ENCODE data around the gene SORCS2.

Gene SORCS2

DNA sequence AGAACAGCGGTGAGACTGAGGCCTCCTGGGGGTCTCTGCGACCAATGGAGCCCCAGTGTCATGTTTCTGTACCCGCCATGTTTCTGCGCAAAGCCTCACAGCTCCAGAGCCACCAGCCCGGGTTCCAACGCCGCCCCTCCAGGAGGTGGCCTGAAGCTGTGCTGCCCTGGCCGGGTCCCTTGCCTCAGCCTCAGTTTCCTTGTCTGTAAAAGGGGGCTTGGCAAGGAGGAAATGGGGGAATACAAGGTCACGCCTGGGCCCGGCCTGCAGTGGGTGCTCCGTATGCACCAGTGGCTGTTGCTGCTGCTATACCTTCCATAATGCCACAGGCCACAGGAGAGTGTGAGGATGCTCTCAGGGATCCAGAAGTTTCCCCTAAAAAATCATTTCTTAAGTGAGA lies 517.8 kb downstream of the SORCS2 start:
- DNase-seq: no peak

DNA sequence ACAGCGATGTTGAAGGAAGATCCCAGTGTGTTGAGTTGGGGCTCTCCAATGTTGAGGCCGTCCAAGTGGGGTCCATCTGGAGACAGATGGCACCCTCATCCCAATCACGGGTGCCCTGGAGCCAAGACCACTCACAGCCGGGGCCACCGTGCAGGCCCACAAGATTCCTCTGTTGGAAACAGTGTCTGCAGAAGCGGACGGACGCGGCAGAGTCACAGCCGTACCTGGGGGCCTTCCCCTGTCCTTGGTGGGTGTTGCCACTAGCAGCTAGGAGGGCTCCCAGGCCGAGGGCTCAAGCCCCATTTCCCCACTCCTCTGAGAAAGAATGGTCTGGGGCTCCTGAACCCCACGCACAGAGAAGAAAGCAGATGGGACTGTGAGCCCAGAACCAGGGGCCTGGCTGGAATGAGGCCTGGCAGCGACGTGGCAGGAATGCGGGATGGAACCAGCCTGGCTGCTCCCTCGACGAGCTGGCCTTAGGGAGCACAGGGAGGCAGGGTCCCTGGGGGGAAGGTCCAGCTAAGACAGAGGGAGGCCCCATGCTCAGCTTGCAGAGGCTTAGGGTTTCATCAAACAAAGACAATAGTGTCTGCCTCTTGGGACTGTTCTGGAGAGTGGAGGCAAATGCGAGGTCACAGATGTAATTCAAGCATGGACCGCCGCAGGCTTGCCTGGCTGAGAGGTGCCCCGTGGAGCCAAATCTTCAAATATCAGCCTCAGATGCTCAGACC lies 518.4 kb downstream of the SORCS2 start:
- DNase-seq: no peak

DNA sequence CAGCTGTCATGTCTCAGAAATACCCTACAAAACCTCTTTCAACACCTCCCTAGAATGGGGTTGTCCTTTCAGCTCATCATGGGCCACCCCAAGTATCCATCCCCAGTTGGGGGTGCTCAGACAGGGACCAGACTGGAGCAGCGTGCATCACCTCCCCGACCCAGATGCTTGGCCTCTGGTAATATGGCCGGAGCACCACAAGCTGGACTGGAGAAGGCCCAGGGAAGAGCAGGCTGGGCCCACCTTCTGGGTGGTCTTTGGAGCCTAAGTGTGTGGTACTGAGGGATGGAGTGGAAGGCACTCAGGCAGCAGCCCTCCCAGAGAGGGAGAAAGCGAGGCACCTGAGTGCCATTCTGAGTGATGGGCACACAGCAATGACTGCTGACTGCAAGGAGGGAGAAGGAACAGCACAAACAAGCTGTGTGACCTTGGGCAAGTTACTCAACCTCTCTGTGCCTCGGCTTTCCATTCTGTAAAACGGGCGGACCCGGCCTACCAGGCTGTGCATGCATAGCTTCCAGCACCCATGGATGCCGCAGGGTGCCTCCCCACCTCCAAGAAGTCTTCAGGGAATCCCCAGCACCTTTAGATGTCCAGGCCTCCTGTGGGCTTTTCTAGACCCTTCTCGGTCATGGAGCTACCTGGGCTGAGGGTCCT lies 519.1 kb downstream of the SORCS2 start:
- no peak for DNase-seq

DNA sequence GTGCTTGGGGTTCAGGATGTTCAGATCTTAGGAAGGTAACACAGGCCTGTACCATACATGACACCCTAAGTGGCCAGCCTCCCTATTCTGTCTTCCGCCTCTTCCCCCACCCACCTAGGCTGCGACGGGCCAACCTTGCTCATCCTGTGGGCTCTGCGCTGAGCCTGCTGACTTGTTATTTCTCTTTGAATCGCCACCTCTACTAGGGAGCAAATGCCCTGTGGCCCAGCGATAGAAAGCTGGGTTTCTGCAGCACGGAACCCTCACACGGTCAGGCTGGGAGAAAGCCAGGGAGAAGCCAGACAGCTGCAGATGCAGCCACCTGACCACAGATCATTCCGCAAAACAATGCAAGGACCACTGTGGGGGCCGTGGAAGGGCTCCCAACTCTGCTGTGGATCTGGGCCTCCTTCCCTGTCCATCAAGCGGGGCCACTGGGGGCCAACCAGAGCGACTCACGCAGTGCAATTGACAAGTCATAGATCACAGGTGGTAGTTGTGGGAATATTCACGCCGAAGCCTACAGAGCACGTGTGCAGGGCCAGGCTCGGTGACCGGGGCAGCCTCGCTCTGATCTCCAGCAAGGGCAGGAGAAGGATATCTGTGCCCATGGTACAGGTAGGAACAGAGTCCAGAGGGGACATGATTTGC lies 519.8 kb downstream of the SORCS2 start:
- DNase-seq: no peak

DNA sequence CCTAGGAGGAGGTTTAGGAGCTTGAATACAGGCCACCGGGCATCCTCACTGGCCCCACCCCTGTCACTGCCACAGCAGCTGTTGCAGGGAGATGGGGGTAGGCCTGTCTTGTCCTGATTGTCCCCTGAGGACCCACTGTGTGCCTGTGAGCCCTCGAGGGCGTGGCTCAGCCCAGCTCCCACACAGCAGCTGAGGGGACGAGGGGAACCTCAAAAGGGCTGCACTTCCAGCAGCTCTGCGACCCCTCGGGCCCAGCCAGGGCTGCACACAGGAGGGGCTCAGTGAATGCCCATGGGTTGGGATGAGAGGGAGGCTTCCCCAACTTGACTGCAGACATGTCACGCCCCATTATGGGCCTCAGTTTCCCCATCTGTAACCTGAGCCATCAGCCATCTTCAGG lies 521.4 kb downstream of the SORCS2 start:
- DNase-seq: no peak

DNA sequence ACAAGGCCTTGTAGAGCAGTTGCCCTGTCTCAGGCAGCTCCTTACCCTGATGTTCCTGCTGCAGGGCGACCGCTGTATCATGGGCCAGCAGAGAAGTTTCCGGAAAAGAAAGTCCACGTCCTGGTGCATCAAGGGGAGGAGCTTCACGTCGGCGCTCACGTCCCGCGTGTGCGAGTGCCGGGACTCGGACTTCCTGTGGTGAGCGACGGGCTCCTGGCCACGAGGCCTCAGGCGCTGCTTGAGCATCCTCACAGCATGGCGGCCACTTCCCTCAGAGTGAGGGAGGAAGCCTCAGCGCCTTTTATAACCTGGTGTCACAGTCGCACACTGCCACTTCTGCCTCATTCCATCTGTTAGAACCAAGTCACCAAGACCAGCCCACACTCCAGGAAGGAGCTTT lies 521.8 kb downstream of the SORCS2 start:
- DNase-seq: no peak

DNA sequence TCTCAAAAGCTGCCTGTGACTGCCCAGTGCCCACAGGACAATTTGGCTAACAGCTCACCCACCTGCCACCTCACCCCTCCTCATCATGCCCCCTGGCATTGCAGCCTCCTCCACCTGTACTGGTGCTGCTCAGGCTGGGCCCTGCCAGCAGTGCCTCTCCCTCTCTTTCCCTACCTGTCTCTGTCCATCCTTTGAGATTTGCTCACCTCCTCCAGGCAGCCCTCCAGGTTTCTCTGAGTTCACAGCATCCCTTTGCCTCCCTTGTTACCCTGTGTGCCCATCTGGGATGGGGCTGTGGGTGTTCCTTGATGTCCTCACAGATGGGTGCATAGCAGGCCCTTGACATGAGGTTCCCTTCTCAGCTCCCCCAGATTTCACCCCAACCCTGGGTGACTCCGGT lies 522.4 kb downstream of the SORCS2 start:
- DNase-seq: no peak

DNA sequence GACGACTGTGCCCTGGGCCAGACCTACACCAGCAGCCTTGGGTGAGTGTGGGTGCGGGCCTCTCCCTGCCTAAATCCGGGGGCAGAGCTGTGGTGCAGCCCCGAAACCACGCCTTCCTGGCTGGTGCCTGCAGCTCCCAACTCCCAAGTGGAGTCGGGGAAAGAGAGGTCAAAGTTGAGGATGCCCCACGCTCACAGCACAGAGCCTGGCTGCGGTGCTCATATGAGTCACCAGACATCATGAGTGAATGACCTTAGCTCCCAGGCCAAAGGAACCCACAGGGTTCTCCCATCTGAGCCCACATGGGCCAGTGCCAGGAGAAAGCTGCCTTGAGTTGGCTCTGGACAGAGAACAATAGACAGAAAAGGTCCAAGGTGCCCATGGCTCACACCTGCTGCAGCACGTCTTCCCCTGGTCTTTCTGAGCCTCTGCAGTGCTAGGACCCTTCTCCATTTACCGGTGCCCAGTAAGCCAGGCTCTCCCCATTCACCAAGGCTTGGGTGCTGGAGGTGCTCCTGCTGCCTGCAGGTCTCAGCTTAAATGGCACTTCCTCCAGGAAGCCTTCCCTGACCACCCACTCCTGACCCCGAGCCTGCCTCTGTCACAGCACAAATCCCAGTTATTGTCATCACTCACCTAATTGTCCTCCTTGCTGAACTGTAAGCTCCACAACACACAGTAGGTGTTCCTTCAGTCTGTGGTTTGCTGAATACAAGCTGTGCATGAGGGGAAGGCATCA lies 523.1 kb downstream of the SORCS2 start:
- DNase-seq: no peak

DNA sequence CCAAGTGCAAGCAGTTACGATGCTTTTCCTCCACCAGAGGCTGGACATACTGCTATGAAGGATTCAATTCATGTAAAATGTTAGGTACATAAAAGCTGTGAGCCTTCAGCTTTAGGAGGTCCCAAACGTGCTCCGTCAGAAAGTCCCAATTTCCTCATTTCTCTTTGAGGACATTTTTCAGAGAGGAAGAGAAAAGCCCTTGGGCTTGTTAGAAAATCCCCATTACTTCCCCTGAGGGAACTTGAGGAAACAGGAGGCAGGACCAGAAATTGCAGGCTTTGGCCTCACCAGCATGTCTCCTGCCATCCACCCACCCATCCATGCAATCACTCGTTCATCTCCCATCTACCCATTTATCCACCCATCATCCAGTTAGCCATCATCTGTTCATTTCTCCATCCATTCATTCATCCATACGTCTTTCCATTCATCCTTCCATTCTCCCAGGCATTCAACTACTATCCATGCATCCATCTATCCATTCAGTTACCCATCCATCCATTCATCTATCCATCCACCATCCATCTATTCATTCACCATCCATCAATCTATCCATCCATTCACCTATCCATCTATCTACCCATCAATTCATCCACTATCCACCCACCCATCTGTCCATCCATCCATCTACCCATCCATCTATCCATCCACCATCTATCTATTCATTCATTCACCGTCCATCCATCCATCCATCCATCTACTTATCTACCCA lies 523.8 kb downstream of the SORCS2 start:
- DNase-seq: no peak

DNA sequence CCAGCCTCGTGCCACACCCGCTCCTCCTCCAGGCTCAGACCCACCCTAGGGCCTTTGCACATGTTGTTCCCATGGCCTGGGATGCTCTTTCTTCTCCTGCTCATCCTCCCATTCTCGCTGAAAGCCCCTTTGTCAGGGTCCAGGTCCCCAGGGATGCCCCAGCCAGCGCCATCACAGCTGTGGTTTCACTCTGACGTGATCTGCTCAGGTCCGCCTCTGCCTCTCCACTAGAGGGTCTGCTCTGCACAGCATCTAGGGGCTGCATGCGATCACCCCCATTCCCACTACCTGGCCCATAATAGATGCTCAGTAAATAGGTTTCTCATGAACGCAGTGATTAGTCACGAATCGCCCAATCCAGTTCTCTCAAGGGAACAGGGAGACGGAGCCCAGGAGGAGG lies 524.8 kb downstream of the SORCS2 start:
- no peak for DNase-seq

DNA sequence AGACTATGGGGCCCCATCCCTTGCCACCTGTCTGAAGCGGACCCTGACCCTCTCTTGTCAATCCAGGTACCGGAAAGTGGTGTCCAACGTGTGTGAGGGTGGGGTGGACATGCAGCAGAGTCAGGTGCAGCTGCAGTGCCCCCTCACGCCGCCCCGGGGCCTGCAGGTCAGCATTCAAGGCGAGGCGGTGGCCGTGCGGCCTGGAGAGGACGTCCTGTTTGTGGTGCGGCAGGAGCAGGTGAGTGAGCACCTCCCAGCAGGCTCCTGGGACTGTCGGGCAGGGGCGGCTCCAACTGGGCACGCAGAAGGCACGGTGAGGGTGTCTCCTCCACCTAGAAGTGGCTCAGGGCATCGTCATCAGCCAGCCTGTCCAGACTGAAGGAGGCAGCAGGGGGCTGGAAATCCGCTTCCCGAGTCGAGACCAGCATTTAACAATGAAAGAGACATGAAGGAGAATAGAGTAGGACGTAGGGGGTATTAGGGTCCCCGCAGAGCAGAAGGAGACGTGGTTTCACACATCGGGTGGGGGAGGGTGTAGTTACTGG lies 525.7 kb downstream of the SORCS2 start:
- DNase-seq: no peak

DNA sequence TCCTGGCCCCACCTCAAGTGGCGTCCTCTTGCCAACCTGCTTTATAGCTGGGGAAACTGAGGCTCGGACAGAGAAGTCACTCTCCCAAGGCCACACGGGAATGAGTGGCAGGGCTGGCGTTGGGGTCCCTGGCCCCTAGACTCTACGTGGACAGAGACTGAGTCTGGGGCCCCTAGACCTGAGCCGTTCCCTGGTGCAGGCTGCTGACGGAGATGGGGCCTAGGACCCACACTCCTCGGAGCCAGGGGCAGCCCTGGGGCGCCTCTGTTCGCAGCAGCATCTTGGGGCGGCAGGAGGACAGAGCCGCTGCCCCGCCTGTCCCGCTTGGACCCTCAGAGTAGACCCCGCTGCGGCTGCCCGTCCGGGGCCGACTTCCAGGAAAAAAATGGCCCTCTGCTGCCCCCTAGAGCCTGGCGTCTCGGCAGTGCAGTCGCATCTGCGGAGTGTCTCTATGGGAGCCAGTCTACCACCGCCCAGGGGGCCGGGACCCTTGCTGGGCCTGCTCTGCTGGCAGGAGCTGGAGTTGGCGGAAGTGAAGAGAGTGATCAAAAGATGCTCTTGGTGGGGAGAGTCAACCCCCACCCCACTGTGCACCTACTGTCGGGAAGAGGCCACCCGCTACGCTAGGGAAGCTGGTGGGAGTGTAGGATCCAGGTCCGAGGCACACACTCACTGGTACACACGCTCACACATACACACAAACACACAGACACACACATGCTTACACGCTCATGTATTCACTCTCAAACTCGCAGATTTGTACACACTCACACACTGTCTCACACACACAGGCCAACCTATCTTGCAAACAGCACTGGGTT lies 527.2 kb downstream of the SORCS2 start:
- DNase-seq: peak; percentile 21 to 50

DNA sequence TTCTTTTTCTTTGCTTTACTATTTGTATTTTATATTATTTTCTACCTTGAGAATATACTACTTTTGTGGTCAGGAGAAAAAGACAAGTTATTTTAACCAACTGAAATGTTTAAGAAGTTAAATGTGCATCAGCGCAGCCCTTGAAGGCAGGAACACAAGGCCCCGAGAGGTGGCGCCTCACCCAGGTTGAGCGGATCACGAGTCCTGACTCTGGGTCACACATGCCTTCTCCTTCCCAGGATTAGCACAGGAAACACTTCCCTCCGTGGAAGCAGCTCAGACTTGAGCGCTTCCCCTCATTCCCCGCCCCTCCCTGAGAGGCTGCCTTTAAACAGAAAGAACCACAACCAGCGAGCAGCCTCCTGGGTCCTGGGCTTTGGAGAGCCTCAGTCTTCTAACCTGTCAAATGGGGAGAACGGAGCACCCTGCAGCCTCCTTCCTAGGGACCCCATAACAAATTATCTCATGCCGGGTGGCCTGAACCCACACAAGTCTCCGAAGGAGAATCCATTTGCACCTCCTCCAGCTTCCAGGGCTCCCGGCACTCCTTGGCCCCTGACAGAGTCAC lies 529.7 kb downstream of the SORCS2 start:
- DNase-seq: no peak

DNA sequence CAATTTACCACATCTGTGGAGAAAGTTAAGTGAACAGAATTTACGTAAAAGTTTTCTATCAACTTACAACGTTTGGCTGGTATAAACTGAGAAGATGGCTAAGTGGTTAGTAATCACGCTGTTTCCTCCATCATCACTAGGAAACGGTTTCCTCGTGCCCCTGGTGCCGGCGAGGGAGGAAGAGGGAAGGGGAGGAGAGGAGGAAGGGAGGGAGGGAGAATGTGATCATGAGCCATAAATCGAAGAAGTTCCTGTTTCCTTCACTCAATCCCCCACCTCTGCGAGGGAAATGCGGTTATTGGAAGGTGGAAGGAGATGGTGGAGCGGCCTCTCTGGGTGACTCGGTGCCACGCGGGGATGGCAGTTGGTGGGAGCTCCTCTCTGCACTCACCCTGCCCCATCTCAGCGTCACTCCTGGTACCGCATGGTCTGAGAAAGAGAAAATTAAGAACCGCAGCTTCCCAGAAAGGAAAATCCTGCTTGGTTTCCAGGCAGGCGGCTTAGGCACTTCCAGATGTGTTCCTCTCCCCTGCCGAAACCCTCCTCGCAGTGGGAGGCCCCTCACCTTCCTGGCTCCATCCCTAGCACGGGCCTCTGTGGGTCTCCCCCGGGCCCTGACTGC lies 530.5 kb downstream of the SORCS2 start:
- DNase-seq: no peak

DNA sequence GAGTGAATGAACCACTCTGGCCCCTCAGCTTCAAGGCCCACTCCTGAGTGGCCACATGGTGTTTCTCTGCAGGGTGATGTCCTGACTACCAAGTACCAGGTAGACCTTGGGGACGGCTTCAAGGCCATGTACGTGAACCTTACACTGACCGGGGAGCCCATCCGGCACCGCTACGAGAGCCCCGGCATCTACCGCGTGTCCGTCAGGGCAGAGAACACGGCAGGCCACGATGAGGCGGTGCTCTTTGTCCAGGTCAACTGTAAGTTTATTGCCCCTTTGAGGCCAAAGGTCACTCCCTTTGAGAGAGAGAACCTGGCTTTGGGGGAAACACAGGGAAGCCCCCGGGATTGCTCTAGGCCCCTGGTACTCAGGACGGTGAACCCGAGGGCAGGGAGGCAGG lies 531.3 kb downstream of the SORCS2 start:
- no peak for DNase-seq

DNA sequence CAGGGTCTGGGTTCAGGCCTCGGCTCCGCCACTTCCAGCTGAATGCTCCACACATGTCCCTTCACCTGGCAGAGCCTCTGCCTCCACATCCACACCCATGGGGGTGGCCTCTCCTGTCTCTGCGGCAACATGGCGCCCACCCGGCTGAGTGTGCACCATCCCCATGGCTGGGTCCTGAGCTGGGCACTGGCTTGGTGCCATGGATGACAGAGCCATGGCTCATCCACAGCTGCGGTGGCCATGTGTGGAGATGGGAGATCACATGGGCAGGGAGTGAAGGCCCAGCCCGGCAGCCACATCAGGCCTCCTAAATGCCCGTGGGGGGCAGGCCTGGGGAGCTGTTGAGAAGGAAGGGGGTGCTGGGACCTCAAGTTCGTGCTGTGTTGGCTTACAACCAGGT lies 533.6 kb downstream of the SORCS2 start:
- DNase-seq: no peak

DNA sequence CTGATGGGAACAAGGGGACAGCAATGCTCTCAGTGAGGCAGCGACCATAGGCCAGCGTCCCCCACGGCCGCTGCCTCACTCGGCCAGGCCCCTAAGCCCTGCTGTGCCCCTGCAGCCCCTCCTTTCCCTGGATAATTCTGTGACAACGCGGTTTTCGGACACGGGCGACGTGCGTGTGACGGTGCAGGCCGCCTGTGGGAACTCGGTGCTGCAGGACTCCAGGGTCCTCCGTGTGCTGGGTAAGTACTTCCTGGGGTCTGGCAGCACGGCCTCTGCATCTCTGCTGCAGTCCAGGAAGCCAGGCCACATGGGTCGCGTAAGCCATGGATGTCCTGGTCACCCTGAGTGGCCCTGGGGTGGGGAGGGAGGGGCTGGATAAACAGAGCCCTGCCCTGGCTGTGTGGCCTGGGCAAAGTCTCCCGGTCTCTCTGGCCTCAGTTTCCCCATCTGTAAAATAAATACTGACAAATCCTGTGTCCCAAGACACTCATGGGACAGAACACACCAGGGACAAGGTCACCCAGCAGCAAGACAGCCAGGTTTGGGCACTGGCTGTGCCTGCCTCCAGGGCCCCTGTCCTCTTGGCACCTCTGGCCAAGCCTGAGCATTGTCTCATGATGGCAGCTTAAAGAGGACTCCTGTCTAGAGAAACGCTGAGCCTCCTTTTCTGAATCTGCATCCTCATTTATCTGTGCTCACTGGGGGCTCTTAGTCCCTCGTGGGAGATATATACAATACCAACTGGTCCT lies 534.5 kb downstream of the SORCS2 start:
- DNase-seq: no peak

DNA sequence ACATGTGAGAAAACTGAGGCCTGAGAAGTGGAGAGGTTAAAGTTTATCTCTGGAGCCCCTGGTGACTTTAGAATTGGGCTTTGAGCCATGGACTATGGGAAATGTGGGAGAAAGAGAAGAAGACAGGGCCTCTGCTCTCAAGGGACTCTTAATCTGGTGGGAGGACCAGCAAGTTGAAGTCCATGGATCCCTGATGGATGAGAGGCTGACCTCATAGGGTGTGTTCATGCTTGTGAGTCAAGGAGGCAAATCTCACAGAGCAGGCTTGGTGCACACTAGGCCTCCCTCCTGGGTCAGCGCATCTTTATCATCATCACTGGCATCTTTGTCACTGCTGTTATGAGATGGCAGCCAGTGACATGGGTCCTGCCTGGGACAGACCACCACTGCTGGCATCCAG lies 535.4 kb downstream of the SORCS2 start:
- no peak for DNase-seq

DNA sequence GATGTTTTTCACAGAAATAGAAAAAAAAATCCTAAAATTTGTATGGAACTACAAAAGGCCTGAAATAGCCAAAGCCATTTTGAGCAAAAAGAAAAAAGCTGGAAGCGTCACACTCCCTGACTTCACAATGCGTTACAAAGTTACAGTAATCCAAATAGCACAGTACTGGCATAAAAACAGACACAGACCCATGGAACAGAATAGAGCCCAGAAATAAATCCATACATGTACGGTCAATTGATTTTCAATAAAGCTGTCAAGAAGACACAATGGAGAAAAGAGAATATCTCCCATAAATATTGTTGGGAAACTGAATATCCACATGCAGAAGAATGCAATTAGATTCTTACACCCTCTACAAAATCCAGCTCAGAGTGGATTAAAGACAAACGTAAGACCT lies 539.1 kb downstream of the SORCS2 start:
- DNase-seq: no peak

DNA sequence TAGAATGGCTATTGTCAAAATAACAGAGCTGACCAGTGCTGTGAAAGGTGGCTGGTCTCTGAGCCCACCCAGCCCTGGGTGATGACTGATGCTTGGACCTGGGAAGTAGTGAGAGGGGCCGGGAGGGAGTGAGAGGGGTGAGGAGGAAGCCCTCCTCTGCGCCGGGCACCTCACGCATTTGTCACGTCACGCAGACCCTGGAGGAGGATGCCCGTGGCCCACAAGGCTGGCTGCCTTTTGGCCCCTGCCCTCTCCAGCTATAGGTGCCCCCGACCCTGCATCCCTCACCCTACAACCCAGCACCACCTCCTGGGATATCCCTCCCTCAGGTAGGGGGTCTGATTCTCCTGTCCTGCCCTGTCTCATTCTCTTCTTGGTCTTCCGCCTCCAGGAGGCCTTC lies 539.9 kb downstream of the SORCS2 start:
- no peak for DNase-seq
